H9 (cell line): ENCODE data around the gene CCDC86. TPM values are rescaled to one million over a fixed set of nuclear protein-coding genes. Genes with fewer than 3 reads are reported as not detected.

Experiments
- DNase-seq: peaks from one replicate; pipeline ENCODE4 v3.0.0-alpha.2; 2017
- H2AFZ ChIP-seq: one replicate; pipeline ENCODE4 v1.6.1; 2013; ENCODE audit warnings: mild to moderate bottlenecking, low read length, control low read depth, moderate library complexity
- H2AK5ac ChIP-seq: 2 replicates; pipeline ENCODE4 v1.6.1; 2013; ENCODE audit warnings: low read length, control low read depth, mixed read lengths; ENCODE audit not compliant: insufficient read length
- H2BK120ac ChIP-seq: one replicate; pipeline ENCODE4 v1.6.1; 2013; ENCODE audit warnings: low read depth, mild to moderate bottlenecking, low read length, control low read depth, inconsistent platforms; ENCODE audit not compliant: poor library complexity, severe bottlenecking
- H2BK12ac ChIP-seq: 2 replicates; pipeline ENCODE4 v1.6.1; 2013; ENCODE audit warnings: low read length, control low read depth, mixed read lengths, low read depth; ENCODE audit not compliant: insufficient read length
- H2BK15ac ChIP-seq: 2 replicates; pipeline ENCODE4 v1.6.1; 2013; ENCODE audit warnings: low read depth, low read length, control low read depth
- H2BK20ac ChIP-seq: one replicate; pipeline ENCODE4 v1.6.1; 2013; ENCODE audit warnings: low read depth, mild to moderate bottlenecking, low read length, control low read depth, inconsistent platforms; ENCODE audit not compliant: poor library complexity, severe bottlenecking
- H2BK5ac ChIP-seq: 2 replicates; pipeline ENCODE4 v1.6.1; 2013; ENCODE audit warnings: low read length, control low read depth, mixed read lengths; ENCODE audit not compliant: insufficient read length
- H3K14ac ChIP-seq: 2 replicates; pipeline ENCODE4 v1.6.1; 2013; ENCODE audit warnings: low read length, control low read depth; ENCODE audit not compliant: insufficient read depth
- H3K18ac ChIP-seq: 2 replicates; pipeline ENCODE4 v1.6.1; 2013; ENCODE audit warnings: low read depth, mild to moderate bottlenecking, mixed read lengths, low read length, control low read depth; ENCODE audit not compliant: insufficient read length
- H3K23ac ChIP-seq: 2 replicates; pipeline ENCODE4 v1.6.1; 2013; ENCODE audit warnings: low read length, control low read depth, mixed read lengths, low read depth; ENCODE audit not compliant: insufficient read length
- H3K23me2 ChIP-seq: 2 replicates; pipeline ENCODE4 v1.6.1; 2013; ENCODE audit warnings: low read depth, mild to moderate bottlenecking, mixed read lengths, low read length, control low read depth; ENCODE audit not compliant: insufficient read length, poor library complexity, severe bottlenecking
- H3K27ac ChIP-seq: 2 replicates; pipeline ENCODE4 v1.5.1; 2013; ENCODE audit warnings: low read length, control low read depth, mixed read lengths, low read depth; ENCODE audit not compliant: insufficient read length
- H3K27me3 ChIP-seq: 2 replicates; pipeline ENCODE4 v1.6.1; 2013; ENCODE audit warnings: low read length, control low read depth, inconsistent platforms; ENCODE audit not compliant: insufficient read depth
- H3K4ac ChIP-seq: 2 replicates; pipeline ENCODE4 v1.6.1; 2013; ENCODE audit warnings: low read depth, mild to moderate bottlenecking, control low read depth, inconsistent platforms, low read length, moderate library complexity
- H3K4me1 ChIP-seq: 2 replicates; pipeline ENCODE4 v1.6.1; 2013; ENCODE audit warnings: low read length, control low read depth, inconsistent platforms; ENCODE audit not compliant: insufficient read depth
- H3K4me2 ChIP-seq: 2 replicates; pipeline ENCODE4 v1.6.1; 2013; ENCODE audit warnings: low read length, control low read depth, mixed read lengths; ENCODE audit not compliant: insufficient read length, insufficient read depth
- H3K56ac ChIP-seq: 2 replicates; pipeline ENCODE4 v1.6.1; 2013; ENCODE audit warnings: low read depth, mild to moderate bottlenecking, mixed read lengths, low read length, control low read depth; ENCODE audit not compliant: insufficient read length
- H3K79me1 ChIP-seq: 2 replicates; pipeline ENCODE4 v1.6.1; 2013; ENCODE audit warnings: low read depth, mild to moderate bottlenecking, moderate library complexity, low read length, control low read depth, inconsistent platforms; ENCODE audit not compliant: insufficient read depth, poor library complexity, severe bottlenecking
- H3K79me2 ChIP-seq: 2 replicates; pipeline ENCODE4 v1.6.1; 2013; ENCODE audit warnings: low read length, control low read depth, inconsistent platforms; ENCODE audit not compliant: insufficient read depth
- H3K9ac ChIP-seq: 2 replicates; pipeline ENCODE4 v1.6.1; 2013; ENCODE audit warnings: low read length, control low read depth, mixed read lengths; ENCODE audit not compliant: insufficient read length; ENCODE audit errors: extremely low read depth
- H3K9me3 ChIP-seq: one replicate; pipeline ENCODE4 v1.6.1; 2013; ENCODE audit warnings: low read depth, low read length, inconsistent platforms; ENCODE audit not compliant: control insufficient read depth
- H3T11ph ChIP-seq: one replicate; pipeline ENCODE4 v1.6.1; 2013; ENCODE audit warnings: mild to moderate bottlenecking, low read length, control low read depth, inconsistent platforms
- H4K20me1 ChIP-seq: one replicate; pipeline ENCODE4 v1.6.1; 2013; ENCODE audit not compliant: control insufficient read depth, insufficient read length, insufficient read depth
- H4K5ac ChIP-seq: 2 replicates; pipeline ENCODE4 v1.6.1; 2013; ENCODE audit warnings: low read depth, mild to moderate bottlenecking, mixed read lengths, low read length, control low read depth; ENCODE audit not compliant: insufficient read length
- H4K8ac ChIP-seq: replicated peaks from 2 replicates; pipeline ENCODE4 v1.6.1; 2013; ENCODE audit warnings: low read length, control low read depth, mixed read lengths, low read depth; ENCODE audit not compliant: insufficient read length
- H4K91ac ChIP-seq: 2 replicates; pipeline ENCODE4 v1.6.1; 2013; ENCODE audit warnings: low read depth, mild to moderate bottlenecking, moderate library complexity, mixed read lengths, low read length, control low read depth; ENCODE audit not compliant: insufficient read length
- H3K27ac Mint-ChIP-seq, 3 experiments: 2 replicates in 2 of 3; 3 replicates in 1 of 3; pipeline ENCODE4 v1.8.0; 2020 to 2021; ENCODE audit warnings: mixed read lengths in 3 of 3, mild to moderate bottlenecking in 1 of 3, moderate library complexity in 1 of 3
- H3K27me3 Mint-ChIP-seq: 2 replicates; pipeline ENCODE4 v1.8.0; 2021; ENCODE audit warnings: low read depth, mild to moderate bottlenecking, moderate library complexity, mixed read lengths
- H3K36me3 Mint-ChIP-seq, 3 experiments: 2 replicates in 2 of 3; 3 replicates in 1 of 3; pipeline ENCODE4 v1.8.0; 2020 to 2021; ENCODE audit warnings: low read depth in 3 of 3, mixed read lengths in 3 of 3; ENCODE audit not compliant: insufficient read depth in 1 of 3
- H3K4me1 Mint-ChIP-seq, 2 experiments: 2 replicates each; pipeline ENCODE4 v1.8.0; 2020; ENCODE audit warnings: mixed read lengths in 2 of 2
- H3K4me3 Mint-ChIP-seq, 2 experiments: 2 replicates in 1 of 2; 3 replicates in 1 of 2; pipeline ENCODE4 v1.8.0; 2020 to 2021; ENCODE audit warnings: mild to moderate bottlenecking in 2 of 2, mixed read lengths in 2 of 2, moderate library complexity in 1 of 2
- H3K9me3 Mint-ChIP-seq, 2 experiments: 2 replicates in 1 of 2; 3 replicates in 1 of 2; pipeline ENCODE4 v1.8.0; 2020; ENCODE audit warnings: mild to moderate bottlenecking in 2 of 2, mixed read lengths in 2 of 2, moderate library complexity in 1 of 2
- CTCF ChIP-seq: fragments of 200-600 bp; sonication (generic); conservative IDR thresholded peaks from 3 replicates; pipeline ENCODE4 v1.8.0; 2021; ENCODE audit warnings: antibody characterized with exemption, mild to moderate bottlenecking
- WGBS: extraction: QIAGEN DNeasy Blood & Tissue Kit; methylation state at CpG from one replicate; pipeline ENCODE4 v1.1.7; 2013; ENCODE audit warnings: missing lambda C conversion rate, low lambda C conversion rate, mixed read lengths; ENCODE audit not compliant: insufficient read length; ENCODE audit errors: extremely low coverage; 5-methylcytosine and 5-hydroxymethylcytosine counted together
- total RNA-seq: library from RNA; stranded (reverse); gene quantifications from 2 replicates; pipeline ENCODE4 v1.2.1, GENCODE V29; 2021

The CCDC86 gene
- total RNA-seq, 1 experiment from 2014 or later: 82.3 TPM

DNA sequence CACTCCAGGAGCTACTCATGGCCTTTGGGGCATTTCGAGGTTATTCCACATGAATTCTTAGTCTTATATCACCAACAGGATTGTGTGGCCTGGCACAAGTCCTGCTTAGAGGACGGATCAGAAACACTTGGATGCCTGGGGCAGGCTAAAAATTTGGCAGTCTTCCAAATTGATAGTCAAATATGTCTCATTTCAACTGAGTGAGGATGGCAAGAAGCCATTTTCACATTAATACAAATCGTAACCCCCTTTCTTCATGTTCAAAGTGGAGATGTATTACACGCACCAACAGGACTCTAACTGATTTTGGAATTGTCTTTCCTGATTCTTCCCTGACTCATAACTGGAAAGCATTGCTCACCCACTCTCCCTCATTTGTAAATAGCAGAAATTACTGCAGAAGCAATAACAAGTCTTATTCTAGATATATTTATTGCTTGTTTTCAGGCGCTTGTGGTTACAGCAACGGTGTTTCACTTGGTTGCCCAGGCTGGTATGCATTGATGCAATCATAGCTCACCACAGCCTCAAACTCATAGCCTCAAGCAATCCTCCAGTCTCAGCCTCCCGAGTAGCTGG lies 10.3 kb upstream of the CCDC86 start:
- TF ChIP-seq CTCF: no peak
- Histone ChIP-seq H4K20me1 (no peaks in the 10 kb centered on the region), H3K79me2 (no peaks in the 10 kb centered on the region), H3K14ac (no peak overlapping the region), H3K4me2 (no peak overlapping the region), H3K23ac (no peak overlapping the region), H4K8ac (no peak overlapping the region), H2BK12ac (no peak overlapping the region), H3T11ph (no peak overlapping the region), H2BK15ac (no peak overlapping the region), H3K79me1 (no peaks in the 10 kb centered on the region), H3K9ac (no peak overlapping the region), H2BK5ac (no peak overlapping the region), H2BK20ac (no peak overlapping the region), H4K91ac (no peak overlapping the region), H3K9me3 (no peaks in the 10 kb centered on the region), H3K4me1 (no peaks in the 10 kb centered on the region), H3K27ac (no peak overlapping the region), H3K23me2 (no peaks in the 10 kb centered on the region), H3K56ac (no peak overlapping the region), H4K5ac (no peak overlapping the region), H3K4ac (no peak overlapping the region), H2BK120ac (no peak overlapping the region), H2AK5ac (no peak overlapping the region), H2AFZ (no peak overlapping the region), H3K18ac (no peak overlapping the region), H3K27me3 (no peaks in the 10 kb centered on the region)
- Mint-ChIP-seq H3K27me3 (peaks cover 17% of the 10 kb centered on the region), H3K27ac (no peak overlapping the region), H3K4me3 (no peak overlapping the region), H3K4me1 (peaks cover 0 to 3% of the 10 kb centered on the region in 2 experiments; a peak in 1 of 4 replicates), H3K36me3 (no peaks in the 10 kb centered on the region), H3K9me3 (no peaks in the 10 kb centered on the region)
- DNase-seq: no peak
- no CpG with 5 or more reads among the region's 7 CpGs for WGBS
